NK-92 treated with Interleukin-12 subunit alpha and Interleukin-12 subunit beta, amount 100 ng/mL, for 24 hours (cell line): ENCODE data around the gene LZTFL1.
"Not testable (repeated sequence)": the region's sequence is repeated elsewhere in the genome, so short reads cannot be mapped to it uniquely, and the experiment has no call there.

Source experiments
- DNase-seq: peaks from one replicate; lab custom pipeline; 2025; lab: John Stamatoyannopoulos, UW

The LZTFL1 gene

DNA sequence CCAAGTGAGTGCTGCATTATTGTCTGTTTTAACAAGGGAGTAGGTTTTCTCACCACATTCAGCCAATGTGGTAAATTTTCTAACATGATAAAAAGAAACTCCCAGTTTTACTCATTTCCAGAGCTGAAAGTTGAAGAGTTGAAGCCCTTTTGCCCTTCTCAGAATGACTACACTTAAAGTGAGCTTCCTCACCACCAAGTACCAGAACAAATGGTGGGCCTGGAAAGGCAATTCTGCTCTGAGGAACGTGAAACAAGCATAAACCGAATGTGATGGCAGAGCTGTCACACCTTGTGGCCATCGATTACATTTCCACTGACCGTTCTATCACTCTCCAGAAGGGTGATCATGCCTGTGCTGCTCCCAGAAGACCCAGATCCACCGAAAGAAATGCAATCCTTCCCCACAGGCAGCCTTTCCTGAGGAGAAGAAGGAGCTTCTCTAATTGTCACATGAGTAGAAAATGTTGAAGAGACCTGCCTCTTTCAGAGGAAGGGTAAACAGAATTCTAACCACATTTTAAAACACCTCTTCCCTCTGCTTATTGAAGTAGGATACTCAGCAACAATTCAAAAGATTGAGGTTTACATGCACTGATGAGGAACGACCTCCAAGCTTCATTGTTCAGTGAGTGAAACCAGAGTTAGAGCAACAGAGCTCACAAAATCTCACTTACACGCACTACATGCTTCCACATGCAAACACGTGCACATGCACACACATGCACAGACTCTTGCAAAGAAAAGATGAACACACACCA, 23.0 kb upstream of the LZTFL1 start:
- no peak for DNase-seq

DNA sequence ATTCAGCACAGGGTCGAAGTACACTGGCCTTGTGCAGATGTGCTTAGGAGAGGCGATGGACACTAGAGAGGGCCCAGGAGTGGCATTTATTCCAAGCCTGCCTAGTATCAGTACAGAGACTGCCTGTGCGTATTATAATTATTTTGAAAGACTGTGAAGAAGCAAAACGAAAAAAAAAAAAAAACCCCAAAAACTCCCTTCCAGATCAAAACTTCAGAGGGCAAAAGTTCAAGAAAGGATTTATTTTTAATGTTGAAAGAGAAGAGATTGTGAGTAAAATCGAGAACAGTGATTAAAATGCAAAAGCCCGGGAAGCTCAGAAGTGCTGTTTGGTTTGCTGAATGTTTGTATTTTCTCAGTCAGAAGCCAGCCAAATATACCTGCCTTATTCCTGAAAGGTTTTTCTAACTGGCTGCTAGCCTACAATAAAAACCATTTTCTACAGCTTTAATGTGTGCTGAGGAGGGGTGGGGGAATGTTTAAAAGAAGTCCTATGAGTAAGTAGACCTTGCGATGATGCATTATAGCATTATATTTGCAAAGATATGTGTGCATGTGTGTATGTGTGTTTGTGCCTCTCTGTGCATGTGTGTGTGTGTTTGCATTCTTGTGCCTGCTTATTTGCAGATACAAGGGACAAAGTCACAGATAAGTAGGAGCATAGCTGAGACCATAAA, 19.3 kb upstream of the LZTFL1 start:
- DNase-seq = no peak

DNA sequence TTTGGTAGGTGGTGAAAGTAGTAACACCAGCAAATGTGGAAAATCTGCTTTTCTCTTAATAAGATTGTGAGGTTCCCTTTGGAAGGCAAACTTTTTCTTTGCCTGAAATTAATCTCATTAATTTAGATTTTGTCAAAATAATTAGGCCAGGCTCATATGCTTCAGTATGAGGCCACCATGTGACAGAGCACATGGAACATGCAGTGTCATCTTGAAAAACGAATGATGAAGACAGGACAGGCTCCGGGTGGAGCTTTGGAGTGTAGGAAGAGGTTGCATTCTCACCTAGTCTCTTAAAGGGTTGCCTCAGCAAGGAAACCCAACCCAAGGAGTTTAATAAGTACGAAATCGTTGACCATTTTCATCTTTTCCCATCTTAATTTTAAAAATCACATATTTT, 18.6 kb upstream of the LZTFL1 start:
- DNase-seq = no peak

DNA sequence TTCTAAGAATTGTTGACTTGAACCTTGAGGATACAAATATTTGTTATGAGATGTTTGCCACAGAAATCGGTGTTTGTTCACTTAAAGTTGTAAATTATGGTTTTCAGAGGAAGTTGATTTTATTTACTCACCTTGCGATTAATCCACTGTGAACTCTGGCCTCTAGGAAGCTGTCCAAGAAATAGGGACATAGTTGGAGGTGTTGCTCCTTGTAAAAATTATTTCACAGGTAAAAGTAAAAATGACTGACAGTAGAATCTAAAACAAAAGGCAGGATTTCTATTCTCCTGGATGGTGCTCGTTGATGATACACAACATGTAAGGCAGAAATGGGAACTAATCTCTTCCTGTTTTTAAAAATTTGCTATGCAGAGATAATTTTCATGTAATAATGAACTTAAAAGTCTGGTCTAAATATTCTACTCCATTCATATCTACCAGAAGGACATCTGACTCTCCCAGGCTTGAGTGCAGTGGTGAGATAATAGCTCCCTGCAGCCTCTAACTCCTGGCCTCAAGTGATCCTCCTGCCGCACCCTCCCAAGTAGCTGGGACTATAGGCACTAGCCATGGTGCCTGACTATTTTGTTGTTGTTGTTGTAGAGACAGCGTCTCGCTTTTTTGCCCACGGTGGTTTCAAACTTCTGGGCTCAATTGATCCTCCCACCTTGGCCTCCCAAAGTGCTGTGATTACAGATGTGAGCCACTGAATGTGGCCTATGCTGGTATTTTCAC, 17.1 kb upstream of the LZTFL1 start:
- no peak for DNase-seq

DNA sequence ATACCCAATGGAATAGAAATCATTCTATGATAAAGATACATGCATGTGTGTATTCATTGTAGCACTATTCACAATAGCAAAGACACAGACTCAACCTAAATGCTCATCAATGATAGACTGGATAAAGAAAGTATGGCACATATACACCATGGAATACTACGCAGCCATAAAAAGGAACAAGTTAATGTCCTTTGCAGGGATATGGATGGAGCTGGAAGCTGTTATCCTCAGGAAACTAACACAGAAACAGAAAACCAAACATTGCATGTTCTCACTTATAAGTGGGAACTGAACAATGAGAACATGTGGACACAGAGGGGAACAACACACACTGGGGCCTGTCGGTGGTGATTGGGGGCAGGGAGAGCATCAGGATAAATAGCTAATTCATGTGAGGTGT, 15.1 kb upstream of the LZTFL1 start:
- DNase-seq = not testable (repeated sequence)

DNA sequence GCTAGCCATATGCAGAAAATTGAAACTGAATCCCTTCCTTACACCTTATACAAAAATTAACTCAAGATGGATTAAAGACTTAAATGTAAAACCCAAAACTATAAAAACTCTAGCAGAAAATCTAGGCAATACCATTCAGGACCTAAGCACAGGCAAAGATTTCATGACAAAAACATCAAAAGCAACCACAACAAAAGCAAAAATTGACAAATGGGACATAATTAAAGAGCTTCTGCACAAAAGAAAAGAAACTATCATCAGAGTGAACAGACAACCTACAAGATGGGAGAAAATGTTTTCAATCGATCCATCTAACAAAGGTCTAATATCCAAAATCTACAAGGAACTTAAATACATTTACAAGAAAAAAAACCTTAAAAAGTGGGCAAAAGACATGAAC, 14.4 kb upstream of the LZTFL1 start:
- DNase-seq = not testable (repeated sequence)

DNA sequence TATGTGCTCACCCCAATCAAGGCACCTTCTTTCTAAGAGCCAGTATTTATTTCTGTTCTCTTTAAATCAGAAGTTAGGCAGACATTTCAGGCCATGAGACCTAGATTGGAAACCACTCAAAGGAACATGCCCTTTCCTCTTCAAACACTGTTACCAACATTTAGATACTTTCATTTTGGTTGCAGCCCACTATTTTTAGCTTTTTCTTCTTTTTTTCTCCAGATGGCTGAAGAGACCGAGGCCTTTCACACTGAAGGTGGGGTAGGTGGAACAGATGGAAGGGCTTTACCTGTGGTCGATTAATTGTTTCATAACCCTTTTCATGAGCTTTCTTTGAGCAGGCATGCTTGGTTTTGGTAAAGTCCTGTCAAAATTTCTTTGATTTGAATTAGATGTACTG, 10.9 kb upstream of the LZTFL1 start:
- DNase-seq = no peak

DNA sequence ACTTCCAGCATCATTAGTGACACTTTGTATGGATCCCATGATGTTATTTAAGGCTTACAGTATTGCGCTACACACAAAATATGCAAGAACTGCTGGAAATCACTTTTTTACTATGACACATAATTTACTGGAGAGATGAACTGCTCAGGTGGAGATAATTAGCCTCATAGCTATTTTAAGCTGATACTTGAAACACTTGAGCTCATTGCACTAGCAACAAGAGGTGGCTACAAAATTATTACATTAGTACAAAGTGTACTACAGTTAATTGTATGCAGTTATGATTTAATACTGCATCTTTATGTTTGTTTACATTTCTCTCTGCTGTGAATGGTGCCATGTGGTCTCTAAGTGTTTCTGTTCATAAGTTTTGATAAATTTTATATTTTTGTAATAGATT, 6.5 kb upstream of the LZTFL1 start:
- no peak for DNase-seq

DNA sequence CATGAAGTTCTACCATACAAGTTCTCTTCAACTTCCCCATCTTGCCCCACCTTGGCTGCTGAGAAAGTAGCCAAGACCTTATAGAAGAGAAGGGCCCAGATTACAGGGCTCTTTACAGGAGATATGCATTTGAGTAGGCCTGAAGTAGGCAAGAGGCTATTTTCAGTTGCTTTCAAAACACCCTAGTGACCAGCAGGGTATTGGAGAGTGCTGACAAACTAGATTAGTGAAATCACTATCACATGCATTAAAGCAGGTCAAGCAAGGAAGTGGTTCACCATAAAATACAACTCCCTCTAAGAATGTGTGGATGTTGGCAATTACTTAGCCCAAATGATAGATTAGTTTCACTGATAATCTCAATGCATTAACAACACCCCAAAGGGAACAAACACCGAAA, 2.7 kb upstream of the LZTFL1 start:
- DNase-seq = no peak

DNA sequence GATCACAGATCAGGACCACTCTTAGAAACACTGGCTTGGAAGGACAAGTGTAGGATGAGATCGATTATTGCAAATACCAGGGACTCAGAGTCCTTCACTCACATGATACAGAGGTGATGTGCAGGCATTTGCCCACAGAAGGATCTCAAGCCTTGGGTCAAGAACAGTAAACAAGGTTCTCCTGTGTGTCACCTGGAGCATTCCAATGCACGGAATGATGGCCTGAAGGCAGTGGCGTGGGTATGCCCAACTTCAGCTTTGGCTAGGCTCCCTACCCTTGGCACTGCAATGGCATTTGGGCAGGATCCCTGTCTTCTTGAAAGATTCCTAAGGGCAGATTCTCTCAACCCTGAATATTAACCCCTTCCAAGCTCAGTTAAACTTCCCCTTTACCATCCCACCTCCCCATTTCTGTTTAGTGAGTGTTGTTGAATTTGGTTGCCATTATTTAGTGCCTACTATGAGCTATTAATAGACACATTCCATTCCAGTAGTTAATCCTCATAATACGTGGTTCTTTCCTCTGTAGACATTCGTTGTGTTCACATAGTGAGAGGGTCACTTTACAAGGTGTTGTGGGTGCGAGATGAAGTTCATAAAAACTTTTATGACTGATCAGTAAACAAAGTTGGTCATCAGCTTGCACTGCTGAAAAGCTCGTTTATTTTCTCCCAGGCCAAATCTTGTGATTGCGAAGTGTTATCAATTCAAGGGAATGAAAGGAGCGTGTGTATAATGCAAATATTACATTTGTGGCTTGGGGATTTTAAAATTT, 1.1 kb upstream of the LZTFL1 start:
- DNase-seq = no peak

DNA sequence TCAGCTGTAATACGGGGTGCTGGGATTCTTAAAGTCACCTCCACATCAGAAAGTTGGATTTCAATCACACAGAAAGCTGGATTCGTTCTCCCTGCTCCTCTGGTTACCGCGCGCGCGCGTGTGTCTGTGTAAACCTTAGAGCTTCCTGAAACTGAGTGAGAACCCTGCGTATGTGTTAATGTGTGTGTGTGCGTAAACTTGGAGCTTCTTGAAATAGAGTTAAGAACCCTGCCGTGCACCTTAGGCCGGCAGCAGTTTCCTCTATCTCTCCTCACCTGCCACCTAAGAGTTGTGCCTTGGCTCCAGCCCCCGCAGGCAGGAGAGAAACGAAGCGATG, 531 bp downstream of the LZTFL1 start:
- no peak for DNase-seq

DNA sequence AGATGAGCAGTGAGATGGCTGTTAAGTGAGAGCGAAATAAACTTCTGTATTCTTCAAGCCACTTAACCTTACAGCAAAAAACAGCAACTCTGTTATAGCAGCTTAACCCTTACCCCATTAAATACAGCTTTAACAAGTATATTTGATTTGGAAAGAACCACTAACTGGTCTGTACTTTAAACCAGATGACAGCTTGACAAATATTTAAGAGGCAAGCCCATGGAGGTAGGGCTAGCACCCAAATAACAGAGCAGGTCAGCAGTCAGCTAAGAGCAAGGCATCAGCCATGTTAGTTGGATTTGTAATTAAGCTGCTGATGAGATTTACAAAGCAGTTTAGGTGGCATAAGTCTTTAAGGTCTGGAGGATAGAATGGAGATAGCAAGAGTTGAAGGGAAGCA, 3.5 kb downstream of the LZTFL1 start:
- DNase-seq = no peak

DNA sequence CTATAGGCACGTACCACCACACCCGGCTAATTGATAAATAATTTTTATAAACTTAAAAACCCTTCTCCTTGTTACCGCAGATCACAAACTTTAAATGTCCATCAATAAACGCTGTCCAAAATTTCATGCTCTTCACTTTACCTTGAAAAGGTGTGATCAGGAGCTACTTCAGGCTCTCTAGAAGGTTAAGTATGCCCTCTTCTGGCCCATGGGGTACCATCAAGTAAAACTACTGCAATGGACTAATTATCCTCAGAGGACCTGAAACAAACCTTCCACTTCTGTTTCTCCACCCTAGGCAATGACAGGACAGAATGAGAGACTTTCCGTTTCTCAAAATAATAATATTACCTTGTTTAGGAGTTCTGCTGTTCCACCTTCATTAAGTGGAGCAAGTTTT, 9.2 kb downstream of the LZTFL1 start:
- no peak for DNase-seq

DNA sequence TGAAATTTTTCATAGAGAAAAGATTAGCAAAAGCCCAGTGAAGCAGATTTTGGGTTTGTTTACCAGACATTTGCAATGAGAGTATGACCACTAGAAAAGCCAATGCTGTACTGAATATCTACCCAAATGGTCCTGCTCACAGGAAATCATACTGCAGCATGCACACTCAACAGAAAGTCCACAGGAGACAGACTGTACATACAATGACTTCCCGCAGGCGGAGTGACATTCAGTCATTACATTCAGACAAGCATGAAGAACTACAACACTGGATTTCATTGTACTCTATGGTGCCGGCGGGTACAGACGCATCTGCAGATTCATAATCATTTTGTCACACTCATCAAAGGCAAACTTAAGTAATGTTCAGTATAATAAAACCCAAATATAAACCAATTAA, 11.8 kb downstream of the LZTFL1 start:
- no peak for DNase-seq

DNA sequence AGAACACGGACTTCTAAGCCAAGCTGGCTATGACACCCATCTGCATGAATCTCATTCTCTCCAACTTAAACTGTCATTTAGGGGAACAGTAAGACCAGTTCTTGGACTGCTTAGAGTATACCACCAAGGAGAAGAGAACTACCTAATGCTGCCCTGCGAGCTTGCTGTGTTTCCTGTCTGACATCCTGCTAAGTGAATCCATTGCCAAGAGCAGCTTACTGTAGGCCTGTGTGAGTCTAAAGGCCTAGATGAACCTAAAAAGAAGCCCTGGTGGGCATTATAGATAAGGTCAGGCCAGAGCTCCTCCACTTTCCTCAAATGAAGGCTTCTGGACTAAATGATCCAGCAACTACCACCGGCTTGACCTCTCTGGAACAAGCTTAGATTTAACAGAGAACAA, 15.0 kb downstream of the LZTFL1 start:
- no peak for DNase-seq

DNA sequence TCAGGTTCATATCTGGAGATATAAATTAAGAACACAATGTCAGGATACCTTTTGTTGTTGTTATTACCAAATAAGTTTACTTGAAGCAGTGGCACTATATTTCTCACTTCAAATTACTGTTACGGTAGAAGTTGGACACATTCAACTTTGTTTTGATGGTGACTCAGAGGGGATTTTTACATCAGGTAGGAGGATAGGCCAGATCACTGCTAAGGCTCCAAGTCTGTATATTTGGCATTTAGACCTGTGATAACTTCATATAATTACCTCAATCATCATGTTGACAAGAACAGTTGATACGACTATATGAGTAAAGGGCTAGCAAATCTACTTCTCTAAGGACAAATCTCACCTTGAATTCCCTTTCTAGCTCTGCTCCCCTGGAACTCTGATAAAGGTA, 15.6 kb downstream of the LZTFL1 start:
- no peak for DNase-seq

DNA sequence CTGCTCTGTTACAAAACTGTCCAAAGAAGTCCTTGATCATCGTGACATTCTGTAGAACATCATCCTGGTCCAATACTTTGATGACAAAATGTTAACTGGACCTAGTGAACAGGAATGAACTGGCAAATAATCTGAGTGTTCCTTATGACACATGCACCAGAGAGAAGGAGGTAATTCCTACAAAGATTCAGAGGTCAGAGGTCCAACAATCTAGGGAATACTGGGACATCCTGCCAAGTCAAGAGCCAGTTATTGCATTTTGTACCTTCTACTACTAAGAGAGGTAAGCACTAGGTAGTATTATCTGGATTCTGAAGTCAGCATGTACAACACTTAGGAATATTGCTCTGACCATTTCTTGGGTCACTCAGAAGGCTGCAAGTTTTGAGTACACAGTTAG, 20.8 kb downstream of the LZTFL1 start:
- no peak for DNase-seq

DNA sequence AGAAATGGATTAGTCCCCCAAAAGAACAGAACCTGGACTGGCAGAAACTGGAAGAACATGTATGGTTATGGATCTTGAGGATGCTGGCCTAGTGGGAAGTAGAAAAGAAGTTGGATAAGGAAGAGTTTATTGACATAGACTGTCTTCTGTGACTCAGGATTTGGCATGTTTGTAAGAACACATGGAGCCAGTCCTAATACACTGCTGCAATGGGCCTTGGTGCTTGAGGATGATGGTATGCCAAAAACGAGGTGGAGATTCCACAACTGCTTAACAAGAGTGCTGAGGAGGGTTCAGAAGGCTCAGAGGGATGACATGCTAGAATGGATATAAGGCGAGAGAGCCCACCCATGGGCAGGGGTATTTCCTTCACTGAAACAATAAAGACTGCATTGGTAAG, 22.4 kb downstream of the LZTFL1 start:
- no peak for DNase-seq

DNA sequence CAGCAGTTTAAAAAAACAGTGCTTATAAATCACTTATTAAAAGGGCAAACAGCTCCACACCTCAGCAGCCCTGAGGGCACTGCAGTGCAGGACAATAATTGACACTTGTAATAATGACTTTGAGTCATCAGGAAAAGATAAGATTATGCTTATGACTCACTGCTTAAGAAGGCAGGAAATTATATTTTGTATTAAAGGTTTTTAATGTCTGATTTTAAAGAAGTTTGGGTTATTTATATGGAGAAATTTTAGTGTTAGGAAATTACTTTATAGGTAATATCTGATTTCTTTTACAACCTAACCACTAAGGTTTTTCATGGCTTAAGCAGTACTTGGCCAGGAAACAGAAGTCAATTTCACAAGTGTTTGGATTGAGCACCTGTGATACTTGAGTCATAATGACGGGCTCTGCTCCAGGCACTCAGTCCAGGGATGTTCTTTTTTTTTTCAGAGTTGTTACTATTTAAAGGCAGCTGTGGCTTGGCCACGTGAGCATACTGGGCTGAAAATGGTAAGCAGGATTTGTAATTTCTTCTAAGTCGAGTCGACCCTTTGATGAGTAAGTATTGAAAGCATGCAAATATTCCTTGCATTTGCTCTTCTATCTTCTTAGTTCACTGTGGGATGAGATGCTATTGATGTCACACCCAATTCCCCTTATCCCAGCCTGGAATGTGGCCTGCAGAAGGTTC, 23.9 kb downstream of the LZTFL1 start:
- no peak for DNase-seq

DNA sequence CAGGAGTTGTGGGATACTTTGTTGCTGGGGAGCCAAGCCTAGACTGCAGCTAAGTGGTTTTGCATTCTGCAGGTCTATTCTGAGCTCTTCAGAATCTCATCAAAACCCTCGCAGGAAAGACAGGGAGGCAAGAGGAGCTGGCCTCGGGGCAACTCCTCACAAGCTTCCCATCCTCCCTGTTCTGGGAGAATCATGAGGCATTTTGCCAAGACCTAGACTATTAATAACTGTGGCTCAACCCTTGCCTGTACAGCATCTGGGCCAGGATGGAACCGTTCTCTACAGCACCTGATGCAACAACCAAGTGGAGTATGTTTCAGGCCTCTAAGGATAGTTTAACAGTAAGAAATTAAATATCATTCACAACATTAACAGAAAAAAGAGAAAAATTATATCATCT, 25.4 kb downstream of the LZTFL1 start:
- no peak for DNase-seq

DNA sequence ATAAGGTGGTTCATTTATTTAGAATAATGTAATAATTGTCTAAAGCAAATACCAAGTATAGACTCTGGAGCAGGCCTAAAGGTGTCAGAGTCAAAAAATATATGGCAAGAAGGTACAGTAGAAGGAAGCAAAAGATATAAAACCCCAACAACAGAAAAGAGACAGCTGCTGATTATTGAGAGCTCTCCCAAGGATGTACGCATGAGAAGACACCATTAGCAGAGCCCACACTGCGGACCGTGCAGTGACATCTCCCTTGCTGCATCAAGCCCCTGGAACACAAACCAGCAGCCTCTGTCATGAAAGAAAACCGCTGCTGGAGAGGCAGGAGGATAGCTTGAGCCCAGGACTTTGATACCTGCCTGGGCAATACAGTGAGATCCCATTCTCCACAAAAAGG, 27.6 kb downstream of the LZTFL1 start:
- no peak for DNase-seq
